Measurements from ENCODE around the gene RRM2. TPM values are rescaled to one million over a fixed set of nuclear protein-coding genes. Genes with fewer than 3 reads are reported as not detected.

Gene RRM2
- total RNA-seq, 1 donor from 2014 or later, result 1.8 TPM

DNA sequence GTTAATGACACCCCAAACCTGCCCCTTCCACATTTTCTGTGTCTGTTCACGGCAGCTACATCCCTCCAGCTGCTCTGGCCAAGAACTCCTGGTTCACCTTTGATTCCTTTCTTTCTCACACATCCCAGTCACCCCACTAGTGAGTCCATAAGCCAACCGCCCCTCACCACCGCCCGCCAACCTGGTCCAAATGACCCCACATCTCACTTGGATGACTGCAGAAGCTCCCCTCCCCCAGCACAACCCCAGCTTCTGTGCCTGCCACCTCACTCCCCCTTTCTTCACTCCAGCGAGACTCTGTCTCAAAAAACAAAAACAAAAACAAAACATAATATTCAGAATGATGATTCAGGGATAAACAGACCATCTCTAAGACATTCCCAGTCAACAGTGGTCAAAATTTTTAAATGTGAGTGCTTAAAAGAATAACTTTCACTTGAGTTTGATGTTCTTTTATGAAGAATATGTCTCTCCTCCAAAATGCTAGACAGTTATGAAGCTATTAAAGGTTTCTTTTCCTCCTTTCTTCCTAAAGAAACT, 45.5 kb upstream of the RRM2 start:
- Histone ChIP-seq H3K27me3 (ENCODE audit: control insufficient read depth, insufficient read depth, low read length) (peaks cover 15% of the 10 kb centered on the region), H3K4me3 (ENCODE audit: low read depth, low read length) (no peak overlapping the region), H3K36me3 (ENCODE audit: control insufficient read depth, insufficient read depth, low read length) (no peaks in the 10 kb centered on the region)
- DNase-seq (ENCODE audit: low read depth) (no peak), FAIRE-seq (no peak)
- TF ChIP-seq, protein P1, sequence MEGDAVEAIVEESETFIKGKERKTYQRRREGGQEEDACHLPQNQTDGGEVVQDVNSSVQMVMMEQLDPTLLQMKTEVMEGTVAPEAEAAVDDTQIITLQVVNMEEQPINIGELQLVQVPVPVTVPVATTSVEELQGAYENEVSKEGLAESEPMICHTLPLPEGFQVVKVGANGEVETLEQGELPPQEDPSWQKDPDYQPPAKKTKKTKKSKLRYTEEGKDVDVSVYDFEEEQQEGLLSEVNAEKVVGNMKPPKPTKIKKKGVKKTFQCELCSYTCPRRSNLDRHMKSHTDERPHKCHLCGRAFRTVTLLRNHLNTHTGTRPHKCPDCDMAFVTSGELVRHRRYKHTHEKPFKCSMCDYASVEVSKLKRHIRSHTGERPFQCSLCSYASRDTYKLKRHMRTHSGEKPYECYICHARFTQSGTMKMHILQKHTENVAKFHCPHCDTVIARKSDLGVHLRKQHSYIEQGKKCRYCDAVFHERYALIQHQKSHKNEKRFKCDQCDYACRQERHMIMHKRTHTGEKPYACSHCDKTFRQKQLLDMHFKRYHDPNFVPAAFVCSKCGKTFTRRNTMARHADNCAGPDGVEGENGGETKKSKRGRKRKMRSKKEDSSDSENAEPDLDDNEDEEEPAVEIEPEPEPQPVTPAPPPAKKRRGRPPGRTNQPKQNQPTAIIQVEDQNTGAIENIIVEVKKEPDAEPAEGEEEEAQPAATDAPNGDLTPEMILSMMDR (IDR thresholded peaks at IDR 0.05; ENCODE audit: insufficient read depth, low read length, severe bottlenecking), result no peak

DNA sequence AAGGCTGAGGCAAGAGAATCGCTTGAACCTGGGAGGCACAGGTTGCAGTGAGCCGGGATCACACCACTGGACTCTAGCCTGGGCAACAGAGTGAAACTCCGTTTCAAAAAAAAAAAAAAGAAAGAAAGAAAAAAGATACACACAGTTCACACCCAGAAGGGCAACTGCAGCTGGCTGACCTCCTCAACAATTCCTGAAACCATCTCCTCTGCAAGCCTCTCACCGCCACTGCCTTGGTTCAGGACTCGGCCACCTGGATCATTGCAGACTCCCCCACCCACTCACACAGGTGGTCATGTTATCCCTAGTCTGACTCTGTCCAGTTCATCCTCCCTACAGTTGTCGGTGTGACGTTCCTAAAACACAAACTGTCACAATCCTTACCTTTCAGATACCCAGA, 44.5 kb upstream of the RRM2 start:
- DNase-seq (ENCODE audit: low read depth) (no peak), FAIRE-seq (no peak)
- no peaks in the 10 kb centered on the region for H3K36me3 ChIP-seq (ENCODE audit: control insufficient read depth, insufficient read depth, low read length)
- peaks cover 16% of the 10 kb centered on the region for H3K27me3 ChIP-seq (ENCODE audit: control insufficient read depth, insufficient read depth, low read length)
- H3K4me3 ChIP-seq (ENCODE audit: low read depth, low read length), result no peak overlapping the region
- TF ChIP-seq, protein P1 (IDR thresholded peaks at IDR 0.05; ENCODE audit: insufficient read depth, low read length, severe bottlenecking), result no peak

DNA sequence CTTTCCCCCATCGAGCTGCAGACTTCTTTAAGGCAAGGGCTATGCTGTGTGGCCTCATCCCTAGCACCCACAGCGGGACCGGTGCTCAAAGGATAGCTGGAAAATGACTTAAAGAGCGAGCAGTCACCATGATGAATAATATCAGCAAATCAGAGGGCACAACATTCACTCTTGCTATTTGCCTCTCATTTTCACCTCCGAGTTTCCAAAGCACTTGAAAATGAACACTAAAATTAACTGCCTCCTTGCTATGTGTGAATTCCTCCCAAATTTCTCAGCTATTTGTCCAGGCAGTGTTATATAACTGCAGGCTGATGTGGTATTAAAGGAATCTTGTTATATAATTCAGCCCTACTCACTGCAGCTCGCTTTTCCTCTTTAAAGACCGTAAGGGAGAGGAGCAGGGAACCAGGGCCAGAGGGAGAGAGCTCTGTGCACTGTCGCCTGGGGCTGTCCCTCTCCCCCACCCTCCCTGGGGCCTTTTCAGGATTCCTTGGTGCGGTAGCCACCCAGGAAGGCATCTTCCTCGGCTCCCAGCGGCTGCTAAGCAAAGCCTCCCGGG, 43.8 kb upstream of the RRM2 start:
- no peak overlapping the region for H3K4me3 ChIP-seq (ENCODE audit: low read depth, low read length)
- H3K36me3 ChIP-seq (ENCODE audit: control insufficient read depth, insufficient read depth, low read length), result no peaks in the 10 kb centered on the region
- no peak for FAIRE-seq
- TF ChIP-seq, protein P1 (IDR thresholded peaks at IDR 0.05; ENCODE audit: insufficient read depth, low read length, severe bottlenecking), result no peak
- DNase-seq (ENCODE audit: low read depth), result no peak
- peaks cover 21% of the 10 kb centered on the region for H3K27me3 ChIP-seq (ENCODE audit: control insufficient read depth, insufficient read depth, low read length)

DNA sequence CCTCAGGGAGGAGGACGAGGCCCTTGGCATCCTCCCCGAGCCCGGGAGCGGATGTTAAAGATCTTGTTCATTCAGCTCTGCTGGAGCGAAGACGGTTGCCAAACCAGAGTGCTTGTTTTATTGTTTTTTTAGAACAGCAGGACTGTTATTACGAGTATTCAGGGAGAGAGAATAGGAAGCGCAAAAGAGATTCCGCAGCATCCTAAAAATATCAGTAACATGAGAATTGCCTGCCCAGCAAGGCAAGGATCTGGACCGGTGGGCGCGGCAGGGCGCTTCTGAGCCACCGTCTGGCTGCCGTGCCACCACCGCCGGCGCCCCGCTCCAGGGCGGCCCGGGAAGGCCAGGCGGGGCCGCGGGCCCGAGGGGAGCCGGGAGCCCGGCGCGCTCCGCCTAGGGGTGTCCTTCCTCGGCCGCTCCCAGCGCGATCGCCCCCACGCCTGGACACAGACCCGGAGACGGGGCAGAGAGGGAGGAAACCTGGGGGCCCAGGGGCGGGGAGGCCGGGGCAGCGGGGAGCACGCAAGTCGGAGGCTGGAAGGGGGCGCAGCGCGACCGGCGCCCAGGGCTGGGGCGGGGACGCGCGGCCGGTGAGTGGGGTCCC, 43.2 kb upstream of the RRM2 start:
- H3K36me3 ChIP-seq (ENCODE audit: control insufficient read depth, insufficient read depth, low read length), result no peaks in the 10 kb centered on the region

DNA sequence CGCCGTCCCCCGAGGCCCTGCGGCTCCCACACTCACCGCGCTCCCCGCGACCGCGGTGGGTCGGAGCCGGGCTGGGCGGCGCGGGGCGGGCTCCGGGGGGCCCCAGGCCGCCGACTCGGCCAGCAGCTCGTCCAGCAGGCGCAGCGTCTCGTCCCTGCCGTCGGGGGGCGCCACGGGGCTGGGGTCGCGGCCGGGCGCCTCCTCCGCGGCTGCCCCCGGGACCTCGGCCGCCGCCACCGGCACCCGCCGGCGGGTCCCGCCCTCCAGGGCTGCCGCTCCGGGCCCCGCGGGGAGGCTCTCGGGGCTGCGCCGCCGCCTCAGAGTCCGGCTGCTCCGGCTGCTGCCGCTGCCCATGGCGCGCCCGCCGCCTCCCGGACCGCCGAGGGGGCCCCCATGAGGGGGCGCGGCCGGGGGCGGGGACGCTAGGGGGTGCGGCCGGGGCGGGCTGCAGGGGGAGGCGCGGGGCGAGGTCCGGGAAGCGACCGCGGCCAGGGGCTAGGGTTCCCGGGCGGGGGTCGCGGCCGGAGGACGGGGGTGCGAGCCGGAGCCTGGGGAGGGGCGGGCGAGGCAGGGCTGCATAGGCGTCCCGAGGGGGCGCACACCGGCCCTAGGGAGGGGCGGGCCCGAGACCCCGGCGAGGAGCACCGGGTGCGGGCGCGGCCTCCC, 42.5 kb upstream of the RRM2 start, which contains the start of gene CYS1:
TSS of gene CYS1 (minus strand) at position 542 of the 666 bp plus-strand sequence. CDS start at position 354, 188 bp downstream.
- Histone ChIP-seq H3K36me3 (ENCODE audit: control insufficient read depth, insufficient read depth, low read length) (no peaks in the 10 kb centered on the region), H3K27me3 (ENCODE audit: control insufficient read depth, insufficient read depth, low read length) (peaks cover 22% of the 10 kb centered on the region), H3K4me3 (ENCODE audit: low read depth, low read length) (peak within 1 kb of the TSS; percentile 31)
- DNase-seq (ENCODE audit: low read depth) (no peak), FAIRE-seq (no peak)
- TF ChIP-seq, protein P1 (IDR thresholded peaks at IDR 0.05; ENCODE audit: insufficient read depth, low read length, severe bottlenecking), result no peak

More for the DNA sequence above, 43.2 kb upstream of the RRM2 start:
- FAIRE-seq (no peak), DNase-seq (ENCODE audit: low read depth) (peak; percentile 13)
- H3K4me3 ChIP-seq (ENCODE audit: low read depth, low read length), result peak overlapping the region; percentile 31
- H3K27me3 ChIP-seq (ENCODE audit: control insufficient read depth, insufficient read depth, low read length), result peaks cover 22% of the 10 kb centered on the region
- TF ChIP-seq, protein P1 (IDR thresholded peaks at IDR 0.05; ENCODE audit: insufficient read depth, low read length, severe bottlenecking), result no peak
